ENCODE data around the gene PTCH1.

The PTCH1 gene

GRCh38 chr9:95533996-95534680 is 17.4 kb upstream of the PTCH1 start:
- no peak overlapping the region for H3K4me3 ChIP-seq (ENCODE audit: low read depth in 1 of 5, low read length in 5 of 5)
- H3K27me3 ChIP-seq (ENCODE audit: control insufficient read depth in 5 of 5, insufficient read depth in 4 of 5, low read length in 5 of 5) = peaks cover 1 to 11% (median 5%) of the 10 kb centered on the region in 5 donors
- H3K9ac ChIP-seq (ENCODE audit: low read length in 5 of 5) = no peak overlapping the region
- no peaks in the 10 kb centered on the region for H3K4me1 ChIP-seq (ENCODE audit: control insufficient read depth in 5 of 5, insufficient read depth in 5 of 5, low read length in 5 of 5)
- H3K27ac ChIP-seq (ENCODE audit: low read depth, low read length) = no peak overlapping the region
- H3K9me3 ChIP-seq (ENCODE audit: control insufficient read depth in 5 of 5, low read length in 5 of 5) = no peaks in the 10 kb centered on the region
- no peaks in the 10 kb centered on the region for H3K36me3 ChIP-seq (ENCODE audit: control insufficient read depth in 5 of 5, insufficient read depth in 5 of 5, low read length in 5 of 5)

GRCh38 chr9:95529910-95530309 is 13.1 kb upstream of the PTCH1 start:
- peaks cover 3 to 15% (median 11%) of the 10 kb centered on the region in 5 donors for H3K27me3 ChIP-seq (ENCODE audit: control insufficient read depth in 5 of 5, insufficient read depth in 4 of 5, low read length in 5 of 5)
- no peak overlapping the region for H3K27ac ChIP-seq (ENCODE audit: low read depth, low read length)
- no peak overlapping the region for H3K9ac ChIP-seq (ENCODE audit: low read length in 5 of 5)
- H3K9me3 ChIP-seq (ENCODE audit: control insufficient read depth in 5 of 5, low read length in 5 of 5) = no peaks in the 10 kb centered on the region
- H3K4me3 ChIP-seq (ENCODE audit: low read depth in 1 of 5, low read length in 5 of 5) = no peak overlapping the region
- H3K4me1 ChIP-seq (ENCODE audit: control insufficient read depth in 5 of 5, insufficient read depth in 5 of 5, low read length in 5 of 5) = no peaks in the 10 kb centered on the region
- H3K36me3 ChIP-seq (ENCODE audit: control insufficient read depth in 5 of 5, insufficient read depth in 5 of 5, low read length in 5 of 5) = no peaks in the 10 kb centered on the region

- no peaks in the 10 kb centered on the region for H3K4me1 ChIP-seq (ENCODE audit: control insufficient read depth in 5 of 5, insufficient read depth in 5 of 5, low read length in 5 of 5)
- no peak overlapping the region for H3K9ac ChIP-seq (ENCODE audit: low read length in 5 of 5)
- H3K27ac ChIP-seq (ENCODE audit: low read depth, low read length) = no peak overlapping the region
- H3K27me3 ChIP-seq (ENCODE audit: control insufficient read depth in 5 of 5, insufficient read depth in 4 of 5, low read length in 5 of 5) = peaks cover 3 to 15% (median 11%) of the 10 kb centered on the region in 5 donors
- no peak overlapping the region for H3K4me3 ChIP-seq (ENCODE audit: low read depth in 1 of 5, low read length in 5 of 5)
- no peaks in the 10 kb centered on the region for H3K36me3 ChIP-seq (ENCODE audit: control insufficient read depth in 5 of 5, insufficient read depth in 5 of 5, low read length in 5 of 5)
- H3K9me3 ChIP-seq (ENCODE audit: control insufficient read depth in 5 of 5, low read length in 5 of 5) = no peaks in the 10 kb centered on the region
Measured at GRCh38 chr9:95528908-95529502, 12.2 kb upstream of the PTCH1 start.

- Histone ChIP-seq H3K9ac (ENCODE audit: low read length in 5 of 5) (no peak overlapping the region), H3K9me3 (ENCODE audit: control insufficient read depth in 5 of 5, low read length in 5 of 5) (no peaks in the 10 kb centered on the region), H3K4me3 (ENCODE audit: low read depth in 1 of 5, low read length in 5 of 5) (no peak overlapping the region), H3K4me1 (ENCODE audit: control insufficient read depth in 5 of 5, insufficient read depth in 5 of 5, low read length in 5 of 5) (no peaks in the 10 kb centered on the region), H3K27me3 (ENCODE audit: control insufficient read depth in 5 of 5, insufficient read depth in 4 of 5, low read length in 5 of 5) (peaks cover 0 to 7% (median 2%) of the 10 kb centered on the region in 5 donors), H3K36me3 (ENCODE audit: control insufficient read depth in 5 of 5, insufficient read depth in 5 of 5, low read length in 5 of 5) (no peaks in the 10 kb centered on the region), H3K27ac (ENCODE audit: low read depth, low read length) (no peak overlapping the region)
Measured at GRCh38 chr9:95522871-95523370, 6.2 kb upstream of the PTCH1 start.

- Histone ChIP-seq H3K36me3 (ENCODE audit: control insufficient read depth in 5 of 5, insufficient read depth in 5 of 5, low read length in 5 of 5) (no peaks in the 10 kb centered on the region), H3K27ac (ENCODE audit: low read depth, low read length) (no peak overlapping the region), H3K9ac (ENCODE audit: low read length in 5 of 5) (no peak overlapping the region), H3K27me3 (ENCODE audit: control insufficient read depth in 5 of 5, insufficient read depth in 4 of 5, low read length in 5 of 5) (peaks cover 0 to 4% (median 2%) of the 10 kb centered on the region in 5 donors), H3K4me1 (ENCODE audit: control insufficient read depth in 5 of 5, insufficient read depth in 5 of 5, low read length in 5 of 5) (peaks cover 0 to 8% (median 8%) of the 10 kb centered on the region in 5 donors), H3K4me3 (ENCODE audit: low read depth in 1 of 5, low read length in 5 of 5) (no peak overlapping the region), H3K9me3 (ENCODE audit: control insufficient read depth in 5 of 5, low read length in 5 of 5) (no peaks in the 10 kb centered on the region)
Measured at GRCh38 chr9:95521699-95522098, 4.9 kb upstream of the PTCH1 start.

GRCh38 chr9:95517559-95518425 is 1.0 kb upstream of the PTCH1 start:
- Histone ChIP-seq H3K9ac (ENCODE audit: low read length in 5 of 5) (no peak overlapping the region), H3K9me3 (ENCODE audit: control insufficient read depth in 5 of 5, low read length in 5 of 5) (no peaks in the 10 kb centered on the region), H3K27ac (ENCODE audit: low read depth, low read length) (no peak overlapping the region), H3K4me1 (ENCODE audit: control insufficient read depth in 5 of 5, insufficient read depth in 5 of 5, low read length in 5 of 5) (peaks cover 0 to 21% (median 20%) of the 10 kb centered on the region in 5 donors), H3K36me3 (ENCODE audit: control insufficient read depth in 5 of 5, insufficient read depth in 5 of 5, low read length in 5 of 5) (no peaks in the 10 kb centered on the region), H3K27me3 (ENCODE audit: control insufficient read depth in 5 of 5, insufficient read depth in 4 of 5, low read length in 5 of 5) (peaks cover 3 to 8% (median 4%) of the 10 kb centered on the region in 5 donors), H3K4me3 (ENCODE audit: low read depth in 1 of 5, low read length in 5 of 5) (peak overlapping the region in 4 of 5 donors; percentile 62 to 76 (median 70))

- H3K9me3 ChIP-seq (ENCODE audit: control insufficient read depth in 5 of 5, low read length in 5 of 5) = no peaks in the 10 kb centered on the region
- peaks cover 2 to 8% (median 4%) of the 10 kb centered on the region in 5 donors for H3K27me3 ChIP-seq (ENCODE audit: control insufficient read depth in 5 of 5, insufficient read depth in 4 of 5, low read length in 5 of 5)
- no peaks in the 10 kb centered on the region for H3K36me3 ChIP-seq (ENCODE audit: control insufficient read depth in 5 of 5, insufficient read depth in 5 of 5, low read length in 5 of 5)
- peak overlapping the region; percentile 23 for H3K27ac ChIP-seq (ENCODE audit: low read depth, low read length)
- peak overlapping the region in 3 of 5 donors; percentile 35 to 62 (median 39) for H3K9ac ChIP-seq (ENCODE audit: low read length in 5 of 5)
- peak overlapping the region; percentile 68 to 78 (median 75) for H3K4me3 ChIP-seq (ENCODE audit: low read depth in 1 of 5, low read length in 5 of 5)
- peaks cover 2 to 30% (median 29%) of the 10 kb centered on the region in 5 donors for H3K4me1 ChIP-seq (ENCODE audit: control insufficient read depth in 5 of 5, insufficient read depth in 5 of 5, low read length in 5 of 5)
Measured at GRCh38 chr9:95516221-95516733, 494 bp downstream of the PTCH1 start.

GRCh38 chr9:95515272-95516113 is 1.3 kb downstream of the PTCH1 start:
- H3K4me3 ChIP-seq (ENCODE audit: low read depth in 1 of 5, low read length in 5 of 5) = peak overlapping the region; percentile 37 to 78 (median 65)
- H3K4me1 ChIP-seq (ENCODE audit: control insufficient read depth in 5 of 5, insufficient read depth in 5 of 5, low read length in 5 of 5) = peaks cover 2 to 33% (median 30%) of the 10 kb centered on the region in 5 donors
- no peak overlapping the region for H3K27ac ChIP-seq (ENCODE audit: low read depth, low read length)
- H3K9me3 ChIP-seq (ENCODE audit: control insufficient read depth in 5 of 5, low read length in 5 of 5) = no peaks in the 10 kb centered on the region
- H3K36me3 ChIP-seq (ENCODE audit: control insufficient read depth in 5 of 5, insufficient read depth in 5 of 5, low read length in 5 of 5) = no peaks in the 10 kb centered on the region
- peaks cover 2 to 8% (median 4%) of the 10 kb centered on the region in 5 donors for H3K27me3 ChIP-seq (ENCODE audit: control insufficient read depth in 5 of 5, insufficient read depth in 4 of 5, low read length in 5 of 5)
- H3K9ac ChIP-seq (ENCODE audit: low read length in 5 of 5) = no peak overlapping the region

GRCh38 chr9:95514342-95514741 is 2.4 kb downstream of the PTCH1 start:
- Histone ChIP-seq H3K9ac (ENCODE audit: low read length in 5 of 5) (no peak overlapping the region), H3K9me3 (ENCODE audit: control insufficient read depth in 5 of 5, low read length in 5 of 5) (no peaks in the 10 kb centered on the region), H3K36me3 (ENCODE audit: control insufficient read depth in 5 of 5, insufficient read depth in 5 of 5, low read length in 5 of 5) (no peaks in the 10 kb centered on the region), H3K27ac (ENCODE audit: low read depth, low read length) (no peak overlapping the region), H3K4me1 (ENCODE audit: control insufficient read depth in 5 of 5, insufficient read depth in 5 of 5, low read length in 5 of 5) (peaks cover 2 to 44% (median 42%) of the 10 kb centered on the region in 5 donors), H3K4me3 (ENCODE audit: low read depth in 1 of 5, low read length in 5 of 5) (no peak overlapping the region), H3K27me3 (ENCODE audit: control insufficient read depth in 5 of 5, insufficient read depth in 4 of 5, low read length in 5 of 5) (peaks cover 2 to 8% (median 4%) of the 10 kb centered on the region in 5 donors)

Measured in subcutaneous abdominal adipose tissue (tissue), 5 donors.